ENCODE measurements around the gene ITGAL.

ITGAL gene

DNA sequence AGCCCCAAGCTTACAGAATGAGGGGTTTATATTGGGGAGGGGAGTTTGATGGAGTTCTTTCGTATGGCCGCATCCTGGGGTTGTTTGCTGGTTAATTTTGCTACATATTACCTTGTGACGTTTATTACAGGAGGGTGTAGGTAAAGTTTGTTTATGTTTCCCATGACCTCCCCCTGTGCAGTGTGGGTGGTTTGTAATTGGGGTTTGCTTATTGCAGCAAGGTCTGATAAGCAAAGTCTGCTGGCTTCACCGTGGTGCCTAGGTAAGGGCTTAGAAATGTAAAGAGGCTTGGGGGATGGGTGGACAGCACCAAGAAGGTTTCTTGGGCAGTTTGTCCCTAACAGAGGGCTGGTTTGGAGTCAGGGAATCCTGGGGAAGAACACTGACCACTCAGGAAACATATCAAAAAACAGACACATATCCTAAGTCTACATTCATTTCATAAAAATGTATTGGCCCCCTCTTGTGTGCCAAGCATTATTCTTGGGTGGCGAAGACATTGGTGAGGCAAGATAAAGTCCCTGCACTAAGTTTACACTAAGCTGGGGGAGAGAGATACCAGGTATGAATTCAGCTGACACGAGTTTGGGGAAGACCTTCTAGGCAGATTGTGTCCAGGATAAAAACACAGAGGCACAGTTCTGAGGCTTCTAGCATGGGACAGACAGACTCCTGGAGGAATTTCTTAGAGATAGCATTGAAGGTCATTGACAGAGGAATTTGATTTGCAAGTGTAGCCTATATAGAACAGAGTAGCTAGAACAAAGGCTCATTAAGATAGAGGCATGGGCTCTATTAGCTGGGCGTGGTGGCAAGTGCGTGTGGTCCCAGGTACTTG, 76.1 kb downstream of the ITGAL start:
- DNase-seq, result no peak

DNA sequence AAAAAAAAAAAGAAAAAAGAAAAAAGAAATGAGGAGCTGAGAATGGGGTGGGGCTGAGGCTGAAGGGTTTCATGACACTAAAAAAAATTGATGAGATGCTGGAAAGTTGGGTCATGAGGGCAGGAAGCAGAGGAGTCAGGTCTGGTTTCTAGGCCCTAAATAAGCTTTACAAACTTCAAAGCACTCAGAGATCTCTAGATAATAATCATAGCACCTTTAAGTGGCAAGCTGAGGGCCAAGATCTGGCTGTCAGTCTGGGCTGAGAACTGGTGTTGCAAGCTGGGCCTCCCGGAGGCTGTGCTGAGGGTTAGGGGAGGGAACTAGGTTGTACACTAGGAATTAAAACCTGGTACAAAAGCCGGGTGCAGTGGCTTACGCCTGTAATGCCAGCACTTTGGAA, 79.2 kb downstream of the ITGAL start:
- peak; percentile 68 for DNase-seq

DNA sequence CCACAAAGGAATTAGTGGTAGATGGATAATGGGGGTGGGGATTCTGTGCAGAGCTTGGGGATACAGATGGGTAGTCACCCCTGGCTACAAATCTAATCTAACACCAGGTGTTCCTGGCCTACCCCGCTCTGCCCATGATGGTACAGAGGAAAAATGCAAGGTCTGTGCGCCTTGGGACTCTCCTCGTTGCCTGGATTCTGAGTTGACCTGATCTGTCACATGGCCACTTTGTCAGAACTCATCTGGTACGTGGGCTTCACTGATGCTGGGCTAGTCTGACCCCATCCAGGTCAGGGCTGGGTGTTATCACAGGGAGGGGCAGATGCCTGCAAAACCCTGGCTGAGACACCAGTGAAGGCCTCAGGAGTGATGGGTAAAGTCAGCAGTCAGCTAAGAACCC, 80.4 kb downstream of the ITGAL start:
- DNase-seq, result no peak

DNA sequence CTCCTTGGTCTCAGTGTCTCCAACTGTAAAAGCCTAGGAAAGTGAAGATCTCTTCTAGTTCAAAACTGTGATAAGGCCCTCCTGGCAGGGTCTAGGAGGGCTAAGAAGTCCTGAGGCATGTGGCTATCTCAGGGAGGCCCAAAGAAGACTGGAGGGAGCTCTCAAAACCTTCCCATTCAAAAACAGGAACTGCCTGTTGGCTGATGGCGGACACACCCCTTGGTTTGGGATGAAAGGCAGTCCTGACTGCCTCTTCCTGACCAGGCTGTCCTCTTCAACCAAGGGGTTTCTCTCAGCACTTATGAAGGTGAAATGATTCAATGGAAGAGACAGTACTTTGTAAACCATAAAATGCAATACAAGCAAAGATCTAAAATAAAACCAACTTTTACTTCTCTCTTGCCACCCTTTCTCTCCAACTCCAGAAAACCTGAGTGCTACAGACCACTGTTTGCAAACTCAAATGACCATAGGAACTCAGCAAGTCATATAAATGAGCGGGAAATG, 80.9 kb downstream of the ITGAL start:
- DNase-seq, result no peak

DNA sequence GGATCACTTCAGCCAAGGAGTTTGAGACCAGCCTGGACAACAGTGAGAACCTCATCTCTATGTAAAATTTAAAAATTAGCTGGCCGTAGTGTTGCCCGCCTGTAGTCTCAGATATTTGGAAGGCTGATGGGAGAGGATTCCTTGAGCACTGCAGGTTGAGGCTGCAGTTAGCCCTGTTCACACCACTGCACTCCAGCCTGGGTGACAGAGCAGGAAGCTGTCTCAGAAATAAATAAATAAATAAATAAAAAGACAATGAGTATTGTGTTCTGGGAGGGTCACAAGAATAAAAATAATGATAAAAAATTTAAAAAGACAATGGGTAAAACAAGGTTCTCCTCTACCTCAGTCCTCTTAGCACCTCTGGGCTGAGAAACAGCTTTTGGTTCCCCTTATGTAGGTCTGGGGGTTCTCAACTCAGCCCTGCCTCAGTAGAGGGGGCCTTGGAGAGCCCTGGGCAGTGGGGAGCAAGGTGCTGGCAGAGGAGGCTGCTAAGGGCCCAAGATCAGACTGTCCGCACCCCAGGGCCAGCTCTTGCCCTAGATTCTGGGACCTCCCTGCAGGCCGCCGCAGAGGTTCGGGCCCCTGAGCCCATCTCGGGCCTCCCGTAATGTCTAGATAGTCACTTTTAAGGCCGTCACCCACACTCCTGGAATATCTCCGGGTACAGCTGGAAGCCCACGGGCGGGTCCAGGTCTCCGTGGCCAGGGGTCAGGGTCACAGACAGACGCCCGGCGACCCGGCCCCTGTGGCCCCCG, 82.2 kb downstream of the ITGAL start:
- DNase-seq, result no peak

DNA sequence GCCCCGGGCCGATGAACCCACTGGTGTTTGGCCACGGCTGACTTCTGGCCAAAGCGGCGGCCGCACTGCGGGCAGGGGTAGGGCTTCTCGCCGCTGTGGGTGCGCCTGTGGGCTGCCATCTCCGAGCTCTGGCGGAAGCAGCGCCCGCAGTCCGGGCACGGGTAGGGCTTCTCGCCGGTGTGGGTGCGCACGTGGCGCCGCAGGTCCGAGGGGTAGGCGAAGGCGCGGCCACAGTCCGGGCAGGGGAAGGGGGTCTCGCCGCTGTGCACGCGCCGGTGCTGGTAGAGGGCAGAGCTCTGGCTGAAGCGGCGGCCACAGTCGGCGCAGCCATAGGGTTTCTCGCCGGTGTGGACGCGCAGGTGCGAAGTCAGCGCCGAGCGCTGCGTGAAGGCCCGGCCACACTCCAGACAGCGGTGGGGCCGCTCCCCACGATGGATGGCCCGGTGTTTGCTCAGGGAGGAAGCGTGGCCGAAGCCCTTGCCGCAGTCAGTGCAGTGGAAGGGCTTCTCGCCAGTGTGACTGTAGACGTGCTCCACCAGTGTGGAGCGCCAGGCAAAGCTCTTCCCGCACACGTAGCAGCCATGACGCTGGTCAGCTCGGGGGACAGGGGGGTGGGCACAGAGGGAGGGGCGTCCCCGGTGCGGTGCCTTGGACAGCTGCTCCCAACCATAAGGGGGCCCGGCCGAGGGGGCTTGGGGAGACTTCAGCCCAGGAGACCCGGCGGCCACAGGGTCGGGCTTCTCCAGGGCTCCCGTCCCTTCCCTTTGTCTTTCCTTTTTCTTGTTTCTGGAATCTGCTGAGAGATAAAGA, 83.0 kb downstream of the ITGAL start:
- no peak for DNase-seq

DNA sequence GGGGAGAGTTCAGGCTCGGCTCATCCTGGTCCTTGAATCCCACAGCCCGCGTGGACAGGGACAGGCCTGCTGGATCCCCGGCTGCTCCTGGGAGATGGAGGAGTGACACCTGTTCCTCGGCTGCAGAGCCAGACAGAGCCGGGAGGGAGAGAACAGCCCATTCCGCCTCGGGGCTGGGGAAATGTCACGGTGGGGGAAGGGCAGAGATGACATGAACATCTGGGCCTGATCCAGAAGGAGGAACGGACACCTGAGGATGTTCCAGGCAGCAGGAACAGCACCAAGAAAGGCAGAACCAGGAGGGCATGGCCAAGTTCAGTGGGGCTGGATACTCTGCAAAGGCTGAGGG, 83.6 kb downstream of the ITGAL start:
- no peak for DNase-seq

DNA sequence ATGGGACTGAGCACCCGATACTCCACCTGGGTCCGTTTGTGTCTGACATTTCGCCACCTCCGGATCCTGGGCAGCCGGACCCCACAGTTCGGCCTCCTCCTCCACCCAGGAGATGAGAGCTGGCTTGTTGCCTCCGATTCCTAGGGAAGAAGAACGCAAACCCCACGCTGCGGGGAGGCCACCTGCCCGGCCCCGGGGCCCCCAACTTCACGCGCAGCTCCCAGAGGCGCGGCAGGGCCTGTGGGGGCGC, 85.1 kb downstream of the ITGAL start:
- peak; percentile 40 for DNase-seq

DNA sequence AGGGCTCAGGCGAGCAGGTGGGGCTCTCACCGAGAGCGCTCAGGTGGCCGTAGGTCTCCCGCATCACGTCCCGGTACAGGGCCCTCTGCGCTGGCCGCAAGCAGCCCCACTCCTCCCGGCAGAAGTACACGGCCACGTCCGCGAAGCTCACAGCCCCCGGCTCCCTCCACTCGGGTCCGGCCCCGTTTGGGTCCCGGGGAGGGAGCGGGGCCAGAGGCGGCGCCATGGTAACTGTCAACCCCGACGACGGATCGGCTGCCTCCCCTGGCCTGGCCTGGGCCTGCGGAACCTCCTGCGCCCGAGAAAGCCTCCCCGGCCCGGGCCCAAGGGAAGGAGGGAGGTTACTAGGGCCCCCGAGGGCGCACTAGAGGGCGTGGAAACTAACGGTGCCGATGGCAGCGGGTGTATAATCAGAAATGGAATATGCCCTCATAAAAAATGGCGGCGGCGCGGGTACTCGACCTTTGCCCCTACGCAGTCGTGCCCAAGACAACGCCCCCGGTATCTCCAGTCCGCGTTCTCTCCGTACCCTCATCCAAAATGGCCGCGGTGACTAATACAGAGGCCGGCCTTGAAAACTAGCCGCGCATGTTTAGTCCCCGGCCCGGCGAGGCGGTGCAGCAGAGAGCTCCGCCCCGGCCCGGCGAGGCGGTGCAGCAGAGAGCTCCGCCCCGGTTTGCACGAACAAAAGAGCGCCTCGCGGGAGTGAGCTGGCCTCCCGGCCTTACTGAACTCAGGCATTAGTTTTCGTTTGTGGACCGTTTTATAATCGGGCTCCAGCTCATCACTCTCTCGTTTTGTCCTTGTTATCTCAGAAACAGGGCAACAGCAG, 85.6 kb downstream of the ITGAL start, which contains the start of gene ZNF764:
Gene ZNF764 (minus strand): TSS at position 418 of the 832 bp plus-strand sequence. CDS start 192 bp downstream, at position 226.
- DNase-seq, result peak; percentile 95

DNA sequence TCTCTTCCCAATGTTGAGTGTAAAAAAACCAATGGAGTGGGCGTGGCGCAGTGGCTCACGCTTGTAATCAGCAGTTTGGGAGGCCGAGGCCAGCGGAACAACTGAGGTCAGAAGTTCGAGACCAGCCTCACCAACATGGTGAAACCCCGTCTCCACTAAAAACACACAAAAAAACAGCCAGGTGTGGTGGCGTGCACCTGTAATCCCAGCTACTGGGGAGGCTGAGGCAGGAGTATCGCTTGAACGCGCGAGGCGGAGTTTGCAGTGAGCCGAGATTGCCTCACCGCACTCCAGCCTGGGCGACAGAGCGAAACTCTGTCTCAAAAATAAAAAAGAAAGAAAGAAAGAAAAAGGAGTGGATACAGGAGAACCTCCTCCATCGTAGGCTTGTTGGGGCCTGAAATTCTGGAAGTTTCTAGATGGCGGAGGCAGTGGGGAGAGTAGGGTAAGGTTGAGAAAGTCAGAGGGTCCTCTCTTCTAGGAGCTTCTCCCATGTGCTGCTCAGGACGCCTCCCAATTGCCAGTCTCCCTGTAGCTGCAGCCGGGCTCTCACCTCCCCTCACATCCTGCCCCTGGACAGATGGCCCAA, 86.3 kb downstream of the ITGAL start:
- no peak for DNase-seq

DNA sequence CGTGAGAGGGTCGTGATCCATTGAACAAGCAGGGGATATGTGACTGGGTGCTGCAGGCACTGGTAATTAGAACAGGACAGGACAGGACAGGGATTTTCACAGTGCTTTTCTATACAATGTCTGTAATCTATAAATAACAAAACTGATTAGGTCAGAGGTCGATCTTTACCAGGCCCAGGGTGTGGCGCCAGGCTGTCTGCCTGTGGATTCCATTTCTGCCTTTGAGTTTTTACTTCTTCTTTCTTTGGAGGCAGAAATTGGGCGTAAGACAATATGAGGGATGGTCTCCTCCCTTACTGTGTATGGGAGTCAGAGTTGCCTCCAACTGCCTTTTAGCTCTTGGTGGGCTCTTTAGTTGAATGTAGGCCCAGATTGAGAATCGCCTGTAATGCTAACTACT, 87.1 kb downstream of the ITGAL start:
- DNase-seq, result no peak

DNA sequence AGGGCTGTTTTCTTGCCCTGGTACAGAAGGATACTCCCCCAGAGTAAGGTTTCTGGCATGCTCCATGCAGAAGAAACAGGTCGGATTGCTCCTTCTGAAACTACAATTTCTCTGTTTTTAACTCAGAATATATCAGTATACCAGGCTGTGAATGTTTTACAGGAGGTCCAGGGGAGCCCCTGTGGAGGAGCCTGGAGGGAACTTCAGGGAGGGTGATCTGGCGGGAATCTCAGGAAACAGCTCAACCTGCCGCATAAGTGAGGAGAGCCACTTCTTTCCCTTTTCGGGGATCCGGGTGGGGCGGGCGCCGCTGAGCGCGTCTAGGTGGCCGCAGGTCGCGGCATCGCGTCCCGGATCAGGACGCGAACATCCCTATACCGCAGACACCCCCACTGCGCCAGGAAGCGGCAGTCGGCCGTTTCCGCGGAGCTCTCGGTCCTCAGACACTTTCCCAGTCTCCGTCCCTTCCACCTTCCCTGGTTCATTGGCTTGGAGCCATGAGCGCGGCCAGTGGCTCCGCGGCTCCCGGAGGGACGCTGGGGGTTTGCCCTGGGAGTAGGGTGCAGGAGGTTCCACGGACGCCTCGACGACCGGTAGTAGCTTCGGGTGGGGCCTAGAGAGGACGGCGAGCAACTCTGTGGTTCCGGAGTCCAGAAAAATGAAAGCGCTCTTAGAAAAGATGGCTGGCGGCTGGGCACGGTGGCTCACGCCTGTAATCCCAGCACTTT, 88.7 kb downstream of the ITGAL start:
- no peak for DNase-seq

DNA sequence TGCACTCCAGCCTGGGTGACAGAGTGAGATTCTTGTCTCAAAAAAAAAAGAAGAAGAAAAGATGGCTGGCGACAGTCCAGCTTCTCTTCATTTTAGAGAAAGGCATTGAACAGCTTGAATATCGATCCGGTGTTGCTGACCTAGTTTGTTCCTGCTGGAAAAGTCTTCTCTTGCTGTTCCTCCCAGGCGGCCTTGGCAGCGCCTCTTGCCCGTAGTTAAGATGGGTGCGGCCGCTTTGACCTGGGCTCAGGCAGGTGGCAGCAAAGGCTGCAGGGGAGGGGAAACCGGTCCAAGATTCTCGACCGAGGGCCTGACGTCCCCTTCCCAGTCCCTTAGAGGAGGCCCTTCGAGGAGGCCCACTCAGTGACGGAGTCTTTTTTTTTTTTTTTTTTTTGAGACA, 89.5 kb downstream of the ITGAL start:
- no peak for DNase-seq

DNA sequence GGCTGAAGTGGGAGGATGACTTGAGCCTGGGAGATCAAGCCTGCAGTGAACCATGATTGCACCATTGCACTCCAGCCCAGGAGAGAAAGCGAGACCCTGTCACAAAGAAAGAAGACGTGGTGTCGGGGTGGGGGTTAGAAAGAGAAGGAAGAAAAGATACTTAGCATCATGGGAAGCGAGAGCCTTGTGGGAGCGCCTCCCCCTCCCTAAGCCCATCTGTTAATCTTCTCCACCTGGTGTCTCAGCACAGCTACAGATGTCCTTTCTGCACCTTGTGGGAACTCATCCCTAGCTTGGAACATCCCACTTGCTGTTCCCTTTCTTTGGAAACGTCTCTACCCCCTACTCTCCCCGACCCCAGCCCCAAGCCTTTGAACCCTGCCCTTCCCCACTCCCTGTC, 93.0 kb downstream of the ITGAL start:
- DNase-seq, result no peak

DNA sequence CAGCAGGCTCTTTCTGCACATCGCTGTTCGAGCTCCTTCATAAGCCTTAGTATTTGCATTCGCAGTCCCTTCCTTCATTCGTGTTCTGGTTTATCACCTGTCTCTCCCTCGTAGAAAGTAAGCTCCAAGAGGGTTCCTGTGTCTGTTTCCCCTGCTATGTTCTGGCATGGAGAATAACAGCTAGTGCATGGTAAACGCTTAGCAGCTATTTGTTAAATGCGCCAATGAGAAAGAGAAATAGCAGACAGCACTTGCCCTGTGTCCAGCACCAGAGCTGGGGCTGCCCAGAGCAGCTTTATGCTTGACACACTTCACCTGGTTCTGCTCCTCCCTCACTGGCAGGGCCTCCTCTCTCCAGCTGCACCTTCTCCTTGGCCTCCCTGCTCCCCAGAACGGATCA, 93.4 kb downstream of the ITGAL start:
- DNase-seq, result no peak

DNA sequence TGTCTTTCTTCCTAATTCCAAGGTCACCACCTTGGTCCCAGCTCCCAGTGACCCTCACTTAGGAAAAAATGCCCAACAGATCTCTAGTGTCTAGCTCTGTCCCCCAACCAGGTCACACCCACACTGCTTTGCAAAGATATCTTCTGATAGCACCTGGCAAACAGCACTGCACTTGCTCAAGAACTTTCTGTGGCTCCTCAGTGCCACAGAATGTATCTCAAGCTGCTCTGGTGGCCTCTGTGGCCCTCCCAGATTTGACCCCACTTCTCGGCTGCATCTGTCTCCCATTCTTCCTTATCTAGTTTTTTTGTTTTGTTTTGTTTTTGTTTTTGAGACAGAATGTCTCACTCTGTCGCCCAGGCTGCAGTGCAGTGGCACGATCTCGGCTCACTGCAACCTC, 94.0 kb downstream of the ITGAL start:
- no peak for DNase-seq

DNA sequence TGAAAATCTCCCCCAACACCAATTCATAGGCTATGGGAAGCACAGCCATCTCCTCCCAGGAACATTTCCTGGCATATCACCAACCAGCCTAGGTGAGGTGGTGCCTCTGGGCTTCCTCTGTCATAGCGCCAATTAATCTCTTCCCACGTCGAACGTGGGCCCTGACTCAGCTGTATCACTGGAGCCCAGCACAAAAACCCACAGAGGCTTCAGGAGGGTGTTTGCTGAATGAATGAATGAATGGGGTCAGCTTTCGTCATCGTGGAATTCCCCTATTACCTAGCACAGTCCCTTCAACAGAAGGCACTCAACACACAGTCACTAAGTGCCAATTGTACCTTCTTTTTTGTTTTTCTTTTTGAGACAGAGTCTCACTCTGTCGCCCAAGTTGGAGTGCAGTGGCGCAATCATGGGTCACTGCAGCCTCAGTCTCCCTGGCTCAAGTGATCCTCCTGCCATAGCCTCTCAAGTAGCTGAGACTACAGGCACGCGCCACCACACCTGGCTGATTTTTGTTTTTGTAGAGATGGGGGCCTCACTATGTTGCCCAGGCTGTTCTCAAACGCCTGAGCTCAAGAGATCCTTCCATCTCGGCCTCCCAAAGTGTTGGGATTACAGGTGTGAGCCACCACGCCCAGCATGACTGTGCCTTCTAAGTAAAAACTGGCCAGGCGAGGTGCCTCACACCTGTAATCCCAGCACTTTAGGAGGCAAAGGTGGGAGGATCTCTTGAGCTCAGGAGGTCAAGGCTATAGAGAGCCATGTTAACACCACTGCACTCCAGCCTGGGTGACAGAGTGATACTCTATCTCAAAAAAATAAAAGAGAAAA, 94.8 kb downstream of the ITGAL start:
- peak; percentile 24 for DNase-seq

DNA sequence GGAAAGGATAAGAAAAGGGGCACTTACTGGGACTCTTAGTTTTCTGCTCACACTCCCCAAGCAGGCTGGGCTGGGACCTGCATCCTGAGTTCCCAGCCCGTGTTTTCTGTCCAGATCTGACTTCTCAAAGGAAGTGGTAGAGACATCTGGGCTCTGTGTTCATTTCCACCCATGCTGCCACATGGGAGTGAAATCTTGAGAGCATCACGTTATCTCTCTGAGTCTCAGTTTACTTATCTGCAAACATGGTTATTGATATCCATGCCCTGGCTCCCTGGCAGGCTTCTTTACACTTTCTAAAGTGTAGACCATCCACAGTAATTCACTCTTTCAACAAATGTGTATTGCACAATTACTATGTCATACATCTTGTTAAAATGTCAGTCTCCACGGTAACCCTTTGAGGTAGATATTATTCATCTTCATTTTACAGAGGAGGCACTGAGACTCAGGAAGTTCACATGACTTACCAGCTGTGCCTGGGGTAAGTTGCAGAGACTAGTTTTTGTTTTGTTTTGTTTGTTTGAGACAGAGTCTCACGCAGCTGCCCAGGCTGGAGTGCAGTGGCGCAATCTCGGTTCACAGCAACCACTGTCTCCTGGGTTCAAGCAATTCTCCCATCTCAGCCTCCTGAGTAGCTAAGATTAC, 95.6 kb downstream of the ITGAL start:
- DNase-seq, result peak; percentile 44

DNA sequence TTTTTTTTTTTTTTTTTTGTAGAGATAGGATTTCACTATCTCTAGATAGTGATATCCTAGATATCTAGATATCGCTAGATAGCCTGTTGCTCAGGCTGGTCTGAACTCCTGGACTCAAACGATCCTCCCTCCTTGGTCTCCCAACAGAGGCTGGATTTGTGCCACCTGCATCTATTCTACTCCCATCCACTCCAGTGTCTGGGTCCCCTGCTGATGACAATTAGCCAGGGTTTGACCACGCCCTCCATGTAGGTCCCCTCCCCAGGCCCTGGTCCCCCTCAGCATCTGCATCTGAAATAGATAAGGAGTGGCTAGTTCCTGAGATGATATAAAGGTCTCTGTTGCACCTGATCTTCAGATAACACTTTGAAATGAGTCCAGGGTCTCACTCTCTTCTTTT, 96.7 kb downstream of the ITGAL start:
- DNase-seq, result no peak
